Skin of body (tissue), 2 donors: ENCODE data around the gene WNT7B. TPM values are rescaled to one million over a fixed set of nuclear protein-coding genes. Genes with fewer than 3 reads are reported as not detected.

Source experiments
- DNase-seq: peaks from one replicate; lab custom pipeline; 2025; lab: John Stamatoyannopoulos, UW
- total RNA-seq: library from RNA; depleted of rRNA; stranded (reverse); fragments of >200 nt; gene quantifications from one replicate; pipeline ENCODE4 v1.2.3, GENCODE V29; 2014

WNT7B gene
- total RNA-seq, 1 donor from 2014 or later, result 4.3 TPM

DNA sequence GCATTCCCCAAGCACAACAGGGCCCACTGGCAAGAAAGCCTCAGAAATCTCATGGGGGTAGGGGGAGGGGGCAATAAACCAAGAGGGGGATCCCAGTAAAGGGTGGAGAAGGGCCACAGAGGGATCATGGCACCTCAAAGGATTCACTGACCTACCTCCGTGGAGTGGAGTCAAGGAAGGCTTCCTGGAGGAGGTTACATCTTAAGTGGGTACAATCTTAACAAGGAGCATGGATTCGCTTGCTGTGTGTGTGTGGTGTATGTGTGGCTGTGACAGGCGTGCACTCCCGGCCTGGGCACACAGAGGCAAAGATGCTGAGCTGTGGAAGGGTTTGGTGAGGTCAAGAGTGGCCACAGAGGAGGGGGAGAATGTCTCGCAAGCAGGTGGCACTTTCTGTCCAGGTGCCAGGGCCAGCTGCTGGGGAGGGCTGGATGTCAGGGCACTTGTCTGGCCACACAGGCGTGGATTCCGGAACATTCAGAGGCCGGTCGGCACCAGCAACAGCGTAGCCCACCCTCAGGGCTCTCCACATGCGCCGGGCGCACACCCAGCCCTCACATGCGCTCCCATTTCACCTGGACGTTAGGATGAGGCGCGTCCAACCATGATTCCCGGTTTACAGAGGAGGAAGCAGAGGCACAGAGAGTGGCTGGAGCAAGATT lies 43.3 kb downstream of the WNT7B start:
- no peak for DNase-seq

GRCh38 chr22:45932071-45932470 lies 44.9 kb downstream of the WNT7B start:
- no peak for DNase-seq

GRCh38 chr22:45931042-45931441 lies 45.9 kb downstream of the WNT7B start:
- no peak for DNase-seq

DNA sequence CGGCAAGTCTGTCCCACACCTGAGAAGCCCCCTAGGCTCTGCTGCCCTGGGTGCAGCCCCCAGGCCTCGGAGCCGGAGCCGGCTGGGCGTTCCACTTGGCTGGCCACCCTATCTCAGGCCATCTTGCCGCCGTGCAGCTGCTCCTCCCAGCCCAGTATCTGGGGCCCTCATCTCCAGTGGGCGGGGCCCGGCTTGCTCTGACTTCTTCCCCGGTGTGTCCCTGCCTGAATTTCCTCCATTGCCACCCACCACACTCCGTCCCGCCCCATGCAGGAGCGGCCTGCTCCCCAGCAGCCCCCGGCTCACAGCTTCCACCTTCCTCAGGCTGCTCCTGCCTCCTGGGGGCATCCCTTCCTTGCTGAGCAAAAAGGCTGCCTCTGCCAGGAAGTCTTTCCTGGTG lies 46.6 kb downstream of the WNT7B start:
- no peak for DNase-seq

DNA sequence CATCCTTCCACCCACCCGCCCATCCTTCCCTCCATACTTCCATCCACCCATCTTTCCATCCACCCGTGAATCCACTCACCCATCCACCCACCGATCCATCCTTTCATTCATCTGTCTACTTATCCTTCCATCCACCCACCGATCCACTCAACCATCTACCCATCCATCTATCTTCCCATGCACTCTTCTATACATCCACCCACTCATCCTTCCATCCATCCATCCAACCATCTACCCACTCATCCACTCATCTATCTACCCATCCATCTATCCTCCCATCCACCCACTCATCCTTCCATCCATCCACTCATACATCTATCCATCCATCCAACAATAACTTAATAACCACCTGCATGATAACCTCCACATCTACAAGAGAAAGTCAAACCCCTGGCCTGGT lies 47.3 kb downstream of the WNT7B start:
- no peak for DNase-seq

- no peak for DNase-seq
These were observed 48.1 kb downstream of the WNT7B start for GRCh38 chr22:45928726-45929368.

DNA sequence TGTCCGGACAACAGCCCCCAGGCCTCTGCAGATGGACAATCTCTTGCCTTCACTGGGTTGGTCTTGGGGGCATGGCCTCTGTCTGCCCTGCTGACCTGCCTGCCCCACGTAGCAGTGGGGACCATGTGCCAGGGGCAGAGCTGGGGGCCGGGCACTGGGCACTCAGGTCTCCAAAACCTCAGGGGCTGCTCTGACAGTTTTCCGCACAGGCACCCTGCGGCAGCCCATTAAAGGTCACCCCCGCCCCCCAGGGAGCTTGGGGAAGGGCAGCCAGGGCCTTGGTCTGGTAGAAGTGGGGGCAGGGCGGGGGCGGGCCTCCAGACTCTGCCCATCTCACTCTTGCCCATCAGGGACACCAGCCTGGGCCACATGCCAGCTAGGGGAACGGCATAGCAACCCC lies 49.9 kb downstream of the WNT7B start:
- DNase-seq, result no peak

- no peak for DNase-seq
These were observed 50.5 kb downstream of the WNT7B start for GRCh38 chr22:45926433-45926832.

GRCh38 chr22:45925811-45926351 lies 51.1 kb downstream of the WNT7B start:
- no peak for DNase-seq

GRCh38 chr22:45923835-45924234 lies 53.1 kb downstream of the WNT7B start:
- DNase-seq, result no peak

DNA sequence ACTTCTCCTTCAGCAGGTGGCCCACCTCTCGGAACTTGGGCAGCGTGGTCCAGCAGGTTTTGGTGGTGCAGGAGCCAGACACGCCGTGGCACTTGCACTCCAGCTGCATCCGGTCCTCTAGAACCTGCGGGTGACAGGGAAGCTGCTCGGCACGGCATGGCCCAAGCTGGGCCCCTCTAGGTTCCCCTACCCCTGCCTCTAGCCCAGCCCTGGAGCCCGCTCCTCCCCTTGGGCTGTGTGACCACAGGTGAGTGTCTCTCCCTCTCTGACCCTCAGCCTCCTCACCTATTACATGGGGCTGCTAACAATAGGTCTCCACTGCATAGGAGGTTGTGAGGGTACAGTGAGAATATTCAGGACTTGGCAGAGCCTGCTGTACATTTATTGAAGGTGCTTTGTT lies 53.8 kb downstream of the WNT7B start:
- no peak for DNase-seq

GRCh38 chr22:45922661-45923060 lies 54.3 kb downstream of the WNT7B start:
- DNase-seq, result no peak

- no peak for DNase-seq
These were observed 54.7 kb downstream of the WNT7B start for GRCh38 chr22:45922256-45922655.

DNA sequence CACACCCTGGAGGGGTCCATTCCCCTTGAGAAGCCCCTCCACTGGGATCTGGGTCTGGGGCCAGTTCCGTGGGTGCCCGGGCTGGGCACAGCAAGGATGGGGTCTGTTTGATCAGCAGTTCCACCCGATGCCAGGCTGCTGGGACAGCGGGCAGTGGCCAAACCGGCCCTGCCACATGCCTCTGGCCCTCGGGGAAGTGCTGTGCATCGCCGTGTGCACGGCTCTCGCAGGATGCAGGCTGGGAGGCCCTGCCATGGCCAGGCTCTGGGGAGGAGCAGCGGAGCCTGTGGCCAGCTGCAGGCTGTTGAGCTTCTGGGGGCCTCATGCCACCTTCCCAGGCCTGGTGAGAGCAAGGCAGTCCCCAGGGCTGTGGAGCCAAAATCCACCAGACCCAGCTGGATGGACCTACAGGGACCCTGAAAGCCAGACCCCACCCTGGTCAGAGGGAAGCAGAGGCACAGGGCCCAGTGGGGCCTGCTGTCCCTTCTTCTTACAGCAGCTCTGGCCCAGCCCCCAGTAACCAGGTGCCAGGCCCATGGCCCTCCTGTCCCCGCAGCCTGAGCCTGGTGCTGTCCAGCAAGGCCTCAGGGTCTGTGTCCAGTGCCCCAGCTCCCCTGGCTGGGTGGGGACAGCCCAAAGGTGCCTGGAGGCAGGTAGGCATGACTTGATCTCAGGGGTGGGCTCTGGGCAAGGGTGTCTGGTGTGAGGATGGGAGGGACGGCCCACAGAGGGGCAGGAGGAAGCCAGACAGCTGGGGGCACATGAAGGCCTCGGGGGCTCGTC lies 57.3 kb downstream of the WNT7B start:
- no peak for DNase-seq

- DNase-seq, result no peak
These were observed 58.2 kb downstream of the WNT7B start for GRCh38 chr22:45918459-45919370.

GRCh38 chr22:45917700-45918458 lies 59.1 kb downstream of the WNT7B start:
- no peak for DNase-seq

DNA sequence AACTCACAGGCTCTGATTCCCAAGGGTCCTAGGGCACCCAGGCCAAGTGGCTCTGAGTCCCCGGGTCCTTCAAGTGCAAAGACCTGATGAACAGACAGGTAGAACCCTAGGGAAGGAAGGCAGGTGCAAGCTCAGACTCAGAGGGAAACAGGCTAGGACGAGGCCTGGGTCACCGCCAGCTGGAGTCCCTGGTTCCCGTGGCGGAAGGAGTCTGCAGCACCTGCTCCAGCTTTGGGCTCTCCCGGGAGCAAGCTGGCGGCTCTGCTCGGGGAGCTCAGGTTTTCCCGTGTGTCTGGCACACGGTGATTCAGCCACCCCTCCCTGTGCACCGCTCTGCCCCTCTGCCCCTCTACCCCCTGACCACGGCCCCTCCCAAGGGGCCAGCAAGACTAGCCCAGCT lies 59.8 kb downstream of the WNT7B start:
- DNase-seq, result no peak

DNA sequence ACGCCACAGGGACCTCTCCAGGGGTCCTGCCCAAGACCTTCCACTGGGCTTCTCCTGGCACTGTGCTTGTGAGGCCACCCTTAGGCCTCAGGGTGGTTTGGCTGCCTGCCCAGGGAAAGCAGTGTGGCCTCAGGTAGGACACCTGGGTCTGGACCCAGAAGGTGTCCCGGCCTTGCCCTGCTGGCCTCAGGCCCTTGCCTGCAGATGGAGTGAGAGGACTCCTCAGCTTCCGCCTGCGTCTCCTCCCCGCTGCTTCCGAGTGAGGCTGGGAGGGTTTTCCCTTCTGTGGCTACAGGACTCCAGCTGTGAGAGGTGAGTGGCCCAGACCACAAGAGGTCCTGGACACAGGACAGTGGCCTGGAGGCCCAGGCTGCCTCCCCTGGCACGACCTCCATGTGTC lies 60.4 kb downstream of the WNT7B start:
- DNase-seq, result no peak

DNA sequence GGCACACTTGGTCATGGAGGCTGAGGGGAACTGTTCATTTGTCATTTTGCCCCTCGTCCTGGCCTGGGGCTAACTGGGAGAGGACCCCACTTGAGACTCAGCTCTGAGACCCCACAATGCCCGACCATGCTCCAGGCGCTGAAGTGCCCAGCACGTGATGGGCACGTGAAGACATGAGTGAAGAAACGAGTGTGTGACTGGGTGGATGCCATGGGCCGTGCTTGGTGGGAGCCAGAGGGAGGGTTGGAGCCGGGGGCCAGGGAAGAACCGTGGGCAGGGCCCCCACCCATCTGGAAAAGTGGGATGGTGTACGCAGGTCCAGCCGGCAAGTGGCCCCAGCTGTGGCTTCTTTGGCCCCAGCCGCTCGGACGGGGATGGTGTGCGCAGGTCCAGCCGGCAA lies 61.1 kb downstream of the WNT7B start:
- DNase-seq, result no peak

DNA sequence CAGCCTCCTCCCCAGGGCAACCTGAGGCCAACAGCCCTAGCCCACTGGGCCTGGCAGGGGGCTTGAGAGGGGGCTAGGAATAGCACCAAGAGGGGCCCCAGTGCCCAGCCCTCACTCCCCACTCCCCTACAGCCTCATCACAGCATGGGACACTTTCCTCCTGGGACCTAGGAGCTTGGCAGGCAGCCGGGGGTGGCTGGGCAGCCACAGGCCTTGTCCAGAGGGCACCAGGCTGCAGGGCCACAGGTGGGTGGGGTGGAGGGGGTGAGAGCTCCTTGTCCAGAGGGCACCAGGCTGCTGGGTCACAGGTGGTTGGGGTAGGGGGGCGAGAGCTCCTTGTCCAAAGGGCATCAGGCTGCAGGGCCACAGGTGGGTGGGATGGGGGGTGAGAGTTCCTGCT lies 61.8 kb downstream of the WNT7B start:
- no peak for DNase-seq

- DNase-seq, result no peak
These were observed 62.7 kb downstream of the WNT7B start for GRCh38 chr22:45914309-45914708.
